ENCODE results near the gene ZNF200.
"Not testable (repeated sequence)": the region's sequence is repeated elsewhere in the genome, so short reads cannot be mapped to it uniquely, and the experiment has no call there.

The ZNF200 gene

GRCh38 chr16:3198334-3199072, 36.5 kb downstream of the ZNF200 start:
- no peak for DNase-seq (ENCODE audit: low read depth)

- DNase-seq (ENCODE audit: low read depth), result not testable (repeated sequence)
Measured at GRCh38 chr16:3197694-3198333, 37.1 kb downstream of the ZNF200 start.

GRCh38 chr16:3195975-3196374, 39.0 kb downstream of the ZNF200 start:
- DNase-seq (ENCODE audit: low read depth), result no peak

GRCh38 chr16:3194792-3195191, 40.2 kb downstream of the ZNF200 start:
- no peak for DNase-seq (ENCODE audit: low read depth)

- DNase-seq (ENCODE audit: low read depth), result no peak
Measured at GRCh38 chr16:3193221-3194212, 41.4 kb downstream of the ZNF200 start.

GRCh38 chr16:3192476-3193019, 42.4 kb downstream of the ZNF200 start:
- no peak for DNase-seq (ENCODE audit: low read depth)

- no peak for DNase-seq (ENCODE audit: low read depth)
Measured at GRCh38 chr16:3190949-3191353, 44.0 kb downstream of the ZNF200 start.

- no peak for DNase-seq (ENCODE audit: low read depth)
Measured at GRCh38 chr16:3189869-3190268, 45.1 kb downstream of the ZNF200 start.

GRCh38 chr16:3188925-3189825, 45.8 kb downstream of the ZNF200 start:
- no peak for DNase-seq (ENCODE audit: low read depth)

- DNase-seq (ENCODE audit: low read depth), result no peak
Measured at GRCh38 chr16:3188675-3188924, 46.4 kb downstream of the ZNF200 start.

GRCh38 chr16:3187798-3188674, 46.9 kb downstream of the ZNF200 start, which contains the start of gene OR1F1:
OR1F1 (plus strand) TSS chr16:3188204.
- no peak for DNase-seq (ENCODE audit: low read depth)

GRCh38 chr16:3186946-3187690, 47.8 kb downstream of the ZNF200 start:
- DNase-seq (ENCODE audit: low read depth), result no peak

- DNase-seq (ENCODE audit: low read depth), result no peak
Measured at GRCh38 chr16:3183445-3184139, 51.4 kb downstream of the ZNF200 start.

- DNase-seq (ENCODE audit: low read depth), result no peak
Measured at GRCh38 chr16:3182608-3183444, 52.1 kb downstream of the ZNF200 start.

- not testable (repeated sequence) for DNase-seq (ENCODE audit: low read depth)
Measured at GRCh38 chr16:3182293-3182607, 52.7 kb downstream of the ZNF200 start.

- no peak for DNase-seq (ENCODE audit: low read depth)
Measured at GRCh38 chr16:3180445-3180878, 54.5 kb downstream of the ZNF200 start.

- no peak for DNase-seq (ENCODE audit: low read depth)
Measured at GRCh38 chr16:3179651-3180050, 55.3 kb downstream of the ZNF200 start.

Data from non-pigmented ciliary epithelial cell (primary cell).